PC-9 (cell line): ENCODE results near the gene EMD.

Experiments
- CTCF ChIP-seq: fragments of 200-600 bp; sonication (generic); conservative IDR thresholded peaks from 2 replicates; pipeline ENCODE4 v1.6.1; 2017; ENCODE audit warnings: mixed run types, antibody characterized with exemption, mild to moderate bottlenecking, moderate library complexity
- EZH2 ChIP-seq: fragments of 200-600 bp; sonication (generic); IDR thresholded peaks from 2 replicates; pipeline ENCODE4 v1.8.0; 2017; ENCODE audit warnings: antibody characterized with exemption, low read depth

DNA sequence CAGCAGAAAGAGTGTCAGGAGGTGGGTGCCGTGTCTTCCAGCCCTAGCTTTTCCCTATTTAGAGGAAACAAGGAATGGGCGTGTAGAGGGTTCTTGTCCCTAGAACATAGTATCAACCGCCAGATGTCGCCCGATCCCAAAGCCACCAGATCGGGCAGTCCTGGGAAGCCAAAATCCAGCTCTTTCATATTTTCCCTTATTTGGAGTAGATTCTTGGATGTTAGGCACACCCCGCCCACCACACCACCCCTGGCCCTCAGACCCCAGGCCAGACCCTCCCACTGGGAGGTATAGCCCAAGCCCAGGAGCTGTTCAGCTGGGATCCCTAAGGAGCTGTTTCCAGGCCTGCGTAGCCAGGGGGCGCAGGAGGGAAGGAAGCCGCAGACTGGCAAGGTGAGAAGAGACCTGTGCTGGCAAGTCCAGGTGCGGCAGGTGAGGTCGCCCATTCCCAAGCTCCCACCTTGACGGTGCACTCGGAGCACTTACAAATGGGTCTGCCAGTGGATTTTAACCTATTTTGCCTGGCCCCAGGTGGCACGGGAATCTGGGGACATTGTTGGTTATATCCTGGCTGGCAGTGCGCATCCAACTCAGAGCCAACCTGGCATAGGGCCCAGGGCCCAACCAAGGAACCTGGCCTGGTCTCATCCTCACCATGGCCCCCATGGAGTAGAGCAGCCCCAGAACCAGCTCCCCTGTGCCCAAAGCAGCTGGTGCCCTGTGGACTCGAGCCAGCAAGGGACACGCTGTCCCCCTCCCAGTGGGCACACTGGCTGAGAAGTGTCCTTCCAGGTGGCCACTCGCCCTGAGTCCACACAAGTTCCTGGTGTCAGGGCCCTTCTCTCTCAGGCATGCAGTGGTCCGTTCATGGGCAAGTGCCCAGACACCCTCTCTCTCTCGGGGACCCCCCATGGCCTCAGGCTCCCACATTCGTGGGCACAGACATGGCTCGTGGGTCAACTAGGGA, 5.5 kb upstream of the EMD start:
- TF ChIP-seq CTCF (peak; percentile 66), EZH2 (no peak)
